Measurements from ENCODE around the gene PDE10A.

The PDE10A gene

GRCh38 chr6:165417278-165417865 is 245.7 kb downstream of the PDE10A start:
- H3K27me3 Mint-ChIP-seq: no peaks in the 10 kb centered on the region
- H3K27ac Mint-ChIP-seq: no peak overlapping the region
- no peak overlapping the region for H3K4me3 Mint-ChIP-seq
- CTCF ChIA-PET: no interaction called here
- no peaks in the 10 kb centered on the region for H3K36me3 Mint-ChIP-seq
- no peaks in the 10 kb centered on the region for H3K9me3 Mint-ChIP-seq
- DNase-seq: no peak
- no peaks in the 10 kb centered on the region for H3K4me1 Mint-ChIP-seq

GRCh38 chr6:165404697-165405096 is 258.3 kb downstream of the PDE10A start:
- Mint-ChIP-seq H3K27ac (no peak overlapping the region), H3K27me3 (no peaks in the 10 kb centered on the region), H3K4me1 (no peaks in the 10 kb centered on the region), H3K4me3 (no peak overlapping the region), H3K36me3 (no peaks in the 10 kb centered on the region), H3K9me3 (peaks cover 2% of the 10 kb centered on the region)
- CTCF ChIA-PET: no interaction called here
- DNase-seq: no peak

- no peak for DNase-seq
- CTCF ChIA-PET: no interaction called here
- Mint-ChIP-seq H3K27ac (no peak overlapping the region), H3K9me3 (peaks cover 2% of the 10 kb centered on the region), H3K4me3 (no peak overlapping the region), H3K4me1 (no peaks in the 10 kb centered on the region), H3K27me3 (no peaks in the 10 kb centered on the region), H3K36me3 (no peaks in the 10 kb centered on the region)
Observed at GRCh38 chr6:165404296-165404695, 258.7 kb downstream of the PDE10A start.

- DNase-seq: no peak
- H3K27ac Mint-ChIP-seq: no peak overlapping the region
Observed at GRCh38 chr6:165403006-165403595, 259.9 kb downstream of the PDE10A start.

GRCh38 chr6:165401092-165401491 is 261.9 kb downstream of the PDE10A start:
- Mint-ChIP-seq H3K9me3 (peaks cover 4% of the 10 kb centered on the region), H3K27me3 (no peaks in the 10 kb centered on the region), H3K4me1 (no peaks in the 10 kb centered on the region), H3K4me3 (no peak overlapping the region), H3K36me3 (no peaks in the 10 kb centered on the region), H3K27ac (no peak overlapping the region)
- CTCF ChIA-PET: no interaction called here
- no peak for DNase-seq

More at GRCh38 chr6:165403006-165403595, 259.9 kb downstream of the PDE10A start:
- peaks cover 2% of the 10 kb centered on the region for H3K9me3 Mint-ChIP-seq
- no peaks in the 10 kb centered on the region for H3K4me1 Mint-ChIP-seq
- no peaks in the 10 kb centered on the region for H3K36me3 Mint-ChIP-seq
- CTCF ChIA-PET: no interaction called here
- H3K4me3 Mint-ChIP-seq: no peak overlapping the region
- no peaks in the 10 kb centered on the region for H3K27me3 Mint-ChIP-seq

GRCh38 chr6:165390475-165390874 is 272.6 kb downstream of the PDE10A start:
- no peaks in the 10 kb centered on the region for H3K27me3 Mint-ChIP-seq
- H3K27ac Mint-ChIP-seq: no peak overlapping the region
- CTCF ChIA-PET: no interaction called here
- no peaks in the 10 kb centered on the region for H3K36me3 Mint-ChIP-seq
- H3K4me3 Mint-ChIP-seq: no peak overlapping the region
- DNase-seq: no peak
- H3K4me1 Mint-ChIP-seq: no peaks in the 10 kb centered on the region
- H3K9me3 Mint-ChIP-seq: peaks cover 18% of the 10 kb centered on the region

GRCh38 chr6:165389534-165389933 is 273.5 kb downstream of the PDE10A start:
- H3K9me3 Mint-ChIP-seq: peaks cover 18% of the 10 kb centered on the region

GRCh38 chr6:165383323-165383722 is 279.7 kb downstream of the PDE10A start:
- no peaks in the 10 kb centered on the region for H3K36me3 Mint-ChIP-seq
- H3K4me1 Mint-ChIP-seq: no peaks in the 10 kb centered on the region
- no peak overlapping the region for H3K27ac Mint-ChIP-seq
- CTCF ChIA-PET: no interaction called here
- H3K9me3 Mint-ChIP-seq: peaks cover 8% of the 10 kb centered on the region
- DNase-seq: no peak
- H3K27me3 Mint-ChIP-seq: no peaks in the 10 kb centered on the region
- no peak overlapping the region for H3K4me3 Mint-ChIP-seq

More at GRCh38 chr6:165389534-165389933, 273.5 kb downstream of the PDE10A start:
- DNase-seq: no peak
- Mint-ChIP-seq H3K27me3 (no peaks in the 10 kb centered on the region), H3K4me3 (no peak overlapping the region), H3K27ac (no peak overlapping the region), H3K36me3 (no peaks in the 10 kb centered on the region), H3K4me1 (no peaks in the 10 kb centered on the region)
- CTCF ChIA-PET: no interaction called here

GRCh38 chr6:165376100-165376499 is 286.9 kb downstream of the PDE10A start:
- no peaks in the 10 kb centered on the region for H3K27me3 Mint-ChIP-seq
- no peaks in the 10 kb centered on the region for H3K9me3 Mint-ChIP-seq
- no peaks in the 10 kb centered on the region for H3K4me1 Mint-ChIP-seq
- H3K4me3 Mint-ChIP-seq: no peak overlapping the region
- CTCF ChIA-PET: no interaction called here
- no peak overlapping the region for H3K27ac Mint-ChIP-seq
- H3K36me3 Mint-ChIP-seq: no peaks in the 10 kb centered on the region
- DNase-seq: no peak

- no peaks in the 10 kb centered on the region for H3K27me3 Mint-ChIP-seq
- CTCF ChIA-PET: no interaction called here
- H3K9me3 Mint-ChIP-seq: peaks cover 14% of the 10 kb centered on the region
- H3K36me3 Mint-ChIP-seq: no peaks in the 10 kb centered on the region
- no peak overlapping the region for H3K4me3 Mint-ChIP-seq
- no peak overlapping the region for H3K27ac Mint-ChIP-seq
- DNase-seq: no peak
- no peaks in the 10 kb centered on the region for H3K4me1 Mint-ChIP-seq
Observed at GRCh38 chr6:165365371-165365770, 297.7 kb downstream of the PDE10A start.

- Mint-ChIP-seq H3K4me3 (no peak overlapping the region), H3K9me3 (peaks cover 23% of the 10 kb centered on the region), H3K27me3 (no peaks in the 10 kb centered on the region), H3K4me1 (no peaks in the 10 kb centered on the region), H3K27ac (no peak overlapping the region), H3K36me3 (no peaks in the 10 kb centered on the region)
- CTCF ChIA-PET: no interaction called here
- DNase-seq: no peak
Observed at GRCh38 chr6:165345700-165346099, 317.3 kb downstream of the PDE10A start.

- CTCF ChIA-PET: no interaction called here
- no peaks in the 10 kb centered on the region for H3K36me3 Mint-ChIP-seq
- H3K9me3 Mint-ChIP-seq: peaks cover 5% of the 10 kb centered on the region
- no peaks in the 10 kb centered on the region for H3K4me1 Mint-ChIP-seq
- DNase-seq: no peak
- H3K27me3 Mint-ChIP-seq: no peaks in the 10 kb centered on the region
- no peak overlapping the region for H3K27ac Mint-ChIP-seq
- H3K4me3 Mint-ChIP-seq: no peak overlapping the region
Observed at GRCh38 chr6:165340532-165340931, 322.5 kb downstream of the PDE10A start.

- CTCF ChIA-PET: no interaction called here
- Mint-ChIP-seq H3K27me3 (no peaks in the 10 kb centered on the region), H3K9me3 (peaks cover 14% of the 10 kb centered on the region), H3K36me3 (no peaks in the 10 kb centered on the region), H3K27ac (no peak overlapping the region), H3K4me3 (no peak overlapping the region), H3K4me1 (no peaks in the 10 kb centered on the region)
- DNase-seq: no peak
Observed at GRCh38 chr6:165325609-165326008, 337.4 kb downstream of the PDE10A start.

GRCh38 chr6:165321555-165322145 is 341.4 kb downstream of the PDE10A start:
- DNase-seq: no peak
- peaks cover 22% of the 10 kb centered on the region for H3K9me3 Mint-ChIP-seq
- H3K4me1 Mint-ChIP-seq: no peaks in the 10 kb centered on the region
- H3K27me3 Mint-ChIP-seq: no peaks in the 10 kb centered on the region
- H3K27ac Mint-ChIP-seq: no peak overlapping the region
- H3K4me3 Mint-ChIP-seq: no peak overlapping the region
- no peaks in the 10 kb centered on the region for H3K36me3 Mint-ChIP-seq
- CTCF ChIA-PET: no interaction called here

- CTCF ChIA-PET: no interaction called here
- DNase-seq: no peak
- Mint-ChIP-seq H3K9me3 (peaks cover 22% of the 10 kb centered on the region), H3K36me3 (no peaks in the 10 kb centered on the region), H3K4me3 (no peak overlapping the region), H3K27ac (no peak overlapping the region), H3K4me1 (no peaks in the 10 kb centered on the region), H3K27me3 (no peaks in the 10 kb centered on the region)
Observed at GRCh38 chr6:165321150-165321549, 341.9 kb downstream of the PDE10A start.

Data from activated naive CD4-positive, alpha-beta T cell treated with anti-CD3 and anti-CD28 coated beads, Interleukin-2, amount 10 ng/mL, durations not matched to agents 7 days and 5 days (primary cell).